Skin epidermis (tissue), 12 donors: ENCODE measurements around the gene GADD45A.
"Not testable (repeated sequence)": the region's sequence is repeated elsewhere in the genome, so short reads cannot be mapped to it uniquely, and the experiment has no call there.

Experiments
- H3K27ac ChIP-seq, 21 experiments: fragments of 200-600 bp; sonication (generic) in 11 of 21; one replicate each; pipeline ENCODE4 v1.5.0; 2020; ENCODE audit warnings: mild to moderate bottlenecking in 3 of 21, inconsistent platforms in 2 of 21, moderate library complexity in 2 of 21
- H3K4me3 ChIP-seq, 7 experiments: fragments of 200-600 bp; sonication (generic) in 2 of 7; one replicate each; pipeline ENCODE4 v1.5.0; 2020; ENCODE audit warnings: inconsistent platforms in 2 of 7, mild to moderate bottlenecking in 2 of 7, moderate library complexity in 1 of 7

GADD45A gene

GRCh38 chr1:67665307-67665706 lies 19.7 kb upstream of the GADD45A start:
- H3K27ac ChIP-seq, H3K4me3 ChIP-seq: not testable (repeated sequence)

- no peak overlapping the region for H3K27ac ChIP-seq
Measured at GRCh38 chr1:67666636-67667035, 18.4 kb upstream of the GADD45A start.

GRCh38 chr1:67668660-67669059 lies 16.3 kb upstream of the GADD45A start:
- no peak overlapping the region for H3K27ac ChIP-seq
- H3K4me3 ChIP-seq, result no peak overlapping the region

More at GRCh38 chr1:67666636-67667035, 18.4 kb upstream of the GADD45A start:
- H3K4me3 ChIP-seq, result no peak overlapping the region

- no peak overlapping the region for H3K27ac ChIP-seq
Measured at GRCh38 chr1:67672260-67672803, 12.7 kb upstream of the GADD45A start.

GRCh38 chr1:67673468-67674201 lies 11.4 kb upstream of the GADD45A start:
- Histone ChIP-seq H3K27ac (peak overlapping the region in 9 of 21 experiments; percentile 6 to 84 (median 56)), H3K4me3 (no peak overlapping the region)

More at GRCh38 chr1:67672260-67672803, 12.7 kb upstream of the GADD45A start:
- no peak overlapping the region for H3K4me3 ChIP-seq

GRCh38 chr1:67674260-67675011 lies 10.6 kb upstream of the GADD45A start:
- Histone ChIP-seq H3K4me3 (no peak overlapping the region), H3K27ac (peak overlapping the region in 18 of 21 experiments; percentile 4 to 84 (median 50))

GRCh38 chr1:67675800-67676199 lies 9.2 kb upstream of the GADD45A start:
- Histone ChIP-seq H3K27ac (peak overlapping the region in 5 of 21 experiments; percentile 12 to 84 (median 62)), H3K4me3 (no peak overlapping the region)

- peak overlapping the region in 1 of 21 experiments; percentile 84 for H3K27ac ChIP-seq
- H3K4me3 ChIP-seq, result no peak overlapping the region
Measured at GRCh38 chr1:67676287-67676686, 8.7 kb upstream of the GADD45A start.

- no peak overlapping the region for H3K4me3 ChIP-seq
- H3K27ac ChIP-seq, result no peak overlapping the region
Measured at GRCh38 chr1:67676946-67677345, 8.1 kb upstream of the GADD45A start.

GRCh38 chr1:67677408-67677807 lies 7.6 kb upstream of the GADD45A start:
- Histone ChIP-seq H3K4me3 (no peak overlapping the region), H3K27ac (no peak overlapping the region)

- Histone ChIP-seq H3K27ac (no peak overlapping the region), H3K4me3 (no peak overlapping the region)
Measured at GRCh38 chr1:67677930-67678329, 7.1 kb upstream of the GADD45A start.

- H3K27ac ChIP-seq, result no peak overlapping the region
- no peak overlapping the region for H3K4me3 ChIP-seq
Measured at GRCh38 chr1:67679691-67680090, 5.3 kb upstream of the GADD45A start.

- H3K4me3 ChIP-seq, result no peak overlapping the region
- no peak overlapping the region for H3K27ac ChIP-seq
Measured at GRCh38 chr1:67680486-67680885, 4.5 kb upstream of the GADD45A start.

- H3K27ac ChIP-seq, result peak overlapping the region in 5 of 21 experiments; percentile 4 to 23 (median 15)
- H3K4me3 ChIP-seq, result no peak overlapping the region
Measured at GRCh38 chr1:67682659-67683197, 2.3 kb upstream of the GADD45A start.

- no peak overlapping the region for H3K4me3 ChIP-seq
Measured at GRCh38 chr1:67683316-67683715, 1.7 kb upstream of the GADD45A start.

GRCh38 chr1:67683766-67684525 lies 1.1 kb upstream of the GADD45A start:
- peak overlapping the region in 5 of 7 experiments; percentile 73 to 97 (median 81) for H3K4me3 ChIP-seq

More at GRCh38 chr1:67683316-67683715, 1.7 kb upstream of the GADD45A start:
- peak overlapping the region in 5 of 21 experiments; percentile 0 to 96 (median 23) for H3K27ac ChIP-seq

GRCh38 chr1:67684526-67685066 lies 405 bp upstream of the GADD45A start:
- H3K27ac ChIP-seq, result peak overlapping the region in 17 of 21 experiments; percentile 0 to 98 (median 52)
- H3K4me3 ChIP-seq, result peak overlapping the region; percentile 73 to 97 (median 85)

More at GRCh38 chr1:67683766-67684525, 1.1 kb upstream of the GADD45A start:
- peak overlapping the region in 16 of 21 experiments; percentile 0 to 98 (median 49) for H3K27ac ChIP-seq

GRCh38 chr1:67685558-67686266 lies 711 bp downstream of the GADD45A start:
- Histone ChIP-seq H3K27ac (peak overlapping the region; percentile 65 to 99 (median 96)), H3K4me3 (peak overlapping the region; percentile 73 to 97 (median 85))
